ENCODE results near the gene BRCC3. TPM values are rescaled to one million over a fixed set of nuclear protein-coding genes. Genes with fewer than 3 reads are reported as not detected.
A peak's percentile ranks its signal among the peaks of the same experiment; 100 is the strongest.

BRCC3 gene
- total and polyA plus RNA-seq, 10 of the 15 experiments (the other 5 are each of a cell fraction or from before 2014, with no cell fraction given), result 15.5 to 57.5 (median 35.6) TPM

DNA sequence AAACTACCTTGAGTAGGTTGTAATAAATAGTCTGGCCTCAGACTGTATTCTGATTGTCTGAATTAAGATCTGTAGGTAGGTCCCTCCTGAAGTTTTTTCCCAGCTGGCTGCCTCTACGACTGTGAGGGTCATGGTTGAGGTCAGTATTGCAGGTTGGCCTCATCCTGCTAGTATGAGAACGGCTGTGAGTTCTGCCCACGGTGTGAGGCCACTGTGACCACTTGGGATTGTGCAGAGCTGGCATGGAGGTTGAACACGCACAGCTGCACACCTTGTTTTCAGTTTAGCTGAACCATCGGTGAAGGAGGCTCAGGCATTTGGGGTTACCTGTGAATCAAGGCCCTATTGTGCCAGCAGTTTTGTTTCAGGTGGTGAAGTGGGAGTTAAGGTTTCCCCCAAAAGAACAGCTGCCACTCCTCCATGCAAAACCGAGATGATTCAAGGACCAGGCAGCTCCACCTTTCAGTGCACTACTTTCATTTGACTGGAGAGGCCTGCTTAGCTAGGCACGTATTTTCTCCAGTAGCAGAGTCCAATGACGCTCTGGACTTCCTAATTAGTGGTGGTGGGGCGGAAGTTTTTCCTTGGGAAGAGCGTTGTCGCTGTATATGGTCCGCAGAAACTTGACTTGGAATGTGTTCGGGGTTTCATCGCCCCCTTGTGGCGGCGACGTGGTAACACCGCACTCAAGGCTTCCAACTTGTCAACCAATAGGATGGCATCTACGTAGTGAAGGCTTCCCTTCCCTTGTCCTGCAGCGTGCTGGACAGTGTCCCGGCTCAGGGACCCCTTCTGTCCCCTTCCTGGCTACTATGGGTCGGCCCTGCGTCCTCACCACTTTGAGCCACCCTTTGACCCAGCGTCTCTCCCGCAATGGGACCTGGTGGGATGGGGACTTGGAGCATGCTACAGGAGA is 14.2 kb upstream of the BRCC3 start:
- ATAC-seq, result peak; percentile 95
- intact Hi-C loops (cut with micrococcal nuclease; ENCODE audit: unreplicated experiment), result loop anchor here (1.0 to 5.0 kb wide), 4 partner anchors 30 to 140 kb away; partner anchors contain the start of gene FUNDC2
- RAD21 ChIA-PET (ENCODE audit: unreplicated experiment), result interaction anchor here (1.0 to 3.4 kb wide), 8 partner anchors 11 to 139 kb away, joined by 4 to 29 read pairs (median 10); no protein-coding TSS in a partner anchor
- Histone ChIP-seq H2AFZ (ENCODE audit: control insufficient read depth, low read depth, low read length) (peak overlapping the region; percentile 76), H3K27ac (ENCODE audit: control insufficient read depth, insufficient read depth) (no peak overlapping the region; the same call in 1 of the 2 replicates), H3K4me2 (ENCODE audit: control insufficient read depth, insufficient read depth) (peak overlapping the region; percentile 78), H4K20me1 (ENCODE audit: control insufficient read depth, insufficient read depth) (no peaks in the 10 kb centered on the region), H3K36me3 (ENCODE audit: control insufficient read depth in 2 of 2, insufficient read depth in 2 of 2, low read length in 1 of 2) (no peaks in the 10 kb centered on the region; a peak in 2 of 4 replicates), H3K79me2 (ENCODE audit: control insufficient read depth, insufficient read depth, low read length) (no peaks in the 10 kb centered on the region), H3K9me3 (replicated peaks; ENCODE audit: control insufficient read depth, insufficient read depth, low read length) (no peaks in the 10 kb centered on the region), H3K4me1 (ENCODE audit: control insufficient read depth, insufficient read depth, low read length) (no peaks in the 10 kb centered on the region; the same call in 1 of the 2 replicates), H3K27me3 (replicated peaks in 1 of 2; ENCODE audit: control insufficient read depth in 2 of 2, insufficient read depth in 2 of 2, low read length in 1 of 2) (no peaks in the 10 kb centered on the region), H3K9ac (ENCODE audit: control insufficient read depth, insufficient read depth, low read length) (no peak overlapping the region), H3K4me3 (peak overlapping the region; percentile 24; the same call in 1 of the 2 replicates)
- SMC1A ChIA-PET (ENCODE audit: uncharacterized antibody, unreplicated experiment), result interaction anchor here (0.6 to 5.2 kb wide), 12 partner anchors 10 to 139 kb away, joined by 3 to 145 read pairs (median 4); partner anchors contain the start of genes F8 and FUNDC2
- POLR2A ChIA-PET, result interaction anchor here (0.6 kb wide), 1 partner anchor 508 kb away, joined by 4 read pairs; no protein-coding TSS in a partner anchor
- in situ Hi-C loops (cut with MboI), result loop anchor here (5.0 kb wide), 1 partner anchor 75 kb away; no protein-coding TSS in a partner anchor
- CTCF ChIA-PET, result interaction anchor here (0.8 to 6.4 kb wide), 18 partner anchors 8 to 230 kb away, joined by 3 to 181 read pairs (median 4); partner anchors contain the start of gene FUNDC2
- no TSS peak for BruUV-seq (replicated peaks)
- peak; percentile 24 for DNase-seq (ENCODE audit: low read depth, low spot score)
- 21% methylated on average over 22 of the region's 25 CpGs for WGBS (ENCODE audit: insufficient coverage, insufficient replicate concordance, low lambda C conversion rate, missing lambda C conversion rate)
- no peak for FAIRE-seq
- TF ChIP-seq POU2F2 (IDR thresholded peaks at IDR 0.05; ENCODE audit: borderline replicate concordance, low read depth, low read length) (0 out of 3 replicates have a peak, but pooled peaks have one; percentile 15), TBL1XR1 (IDR thresholded peaks at IDR 0.05; ENCODE audit: low read depth, low read length) (no peak), POLR2AphosphoS5 (IDR thresholded peaks at IDR 0.05; ENCODE audit: low read length) (0 out of 2 replicates have a peak, but pooled peaks have one; percentile 47), SKIL (IDR thresholded peaks at IDR 0.05; ENCODE audit: low read depth, poor library complexity, severe bottlenecking) (no peak), KAT2A (conservative IDR thresholded peaks at IDR 0.05; ENCODE audit: control insufficient read depth, low read depth, low read length) (no peak), MTA2 (IDR thresholded peaks at IDR 0.05; ENCODE audit: low read depth) (no peak), RAD21 (IDR thresholded peaks at IDR 0.05; ENCODE audit: insufficient read depth, low read depth, low read length) (peak; percentile 63)
- TF ChIP-seq, protein P1, sequence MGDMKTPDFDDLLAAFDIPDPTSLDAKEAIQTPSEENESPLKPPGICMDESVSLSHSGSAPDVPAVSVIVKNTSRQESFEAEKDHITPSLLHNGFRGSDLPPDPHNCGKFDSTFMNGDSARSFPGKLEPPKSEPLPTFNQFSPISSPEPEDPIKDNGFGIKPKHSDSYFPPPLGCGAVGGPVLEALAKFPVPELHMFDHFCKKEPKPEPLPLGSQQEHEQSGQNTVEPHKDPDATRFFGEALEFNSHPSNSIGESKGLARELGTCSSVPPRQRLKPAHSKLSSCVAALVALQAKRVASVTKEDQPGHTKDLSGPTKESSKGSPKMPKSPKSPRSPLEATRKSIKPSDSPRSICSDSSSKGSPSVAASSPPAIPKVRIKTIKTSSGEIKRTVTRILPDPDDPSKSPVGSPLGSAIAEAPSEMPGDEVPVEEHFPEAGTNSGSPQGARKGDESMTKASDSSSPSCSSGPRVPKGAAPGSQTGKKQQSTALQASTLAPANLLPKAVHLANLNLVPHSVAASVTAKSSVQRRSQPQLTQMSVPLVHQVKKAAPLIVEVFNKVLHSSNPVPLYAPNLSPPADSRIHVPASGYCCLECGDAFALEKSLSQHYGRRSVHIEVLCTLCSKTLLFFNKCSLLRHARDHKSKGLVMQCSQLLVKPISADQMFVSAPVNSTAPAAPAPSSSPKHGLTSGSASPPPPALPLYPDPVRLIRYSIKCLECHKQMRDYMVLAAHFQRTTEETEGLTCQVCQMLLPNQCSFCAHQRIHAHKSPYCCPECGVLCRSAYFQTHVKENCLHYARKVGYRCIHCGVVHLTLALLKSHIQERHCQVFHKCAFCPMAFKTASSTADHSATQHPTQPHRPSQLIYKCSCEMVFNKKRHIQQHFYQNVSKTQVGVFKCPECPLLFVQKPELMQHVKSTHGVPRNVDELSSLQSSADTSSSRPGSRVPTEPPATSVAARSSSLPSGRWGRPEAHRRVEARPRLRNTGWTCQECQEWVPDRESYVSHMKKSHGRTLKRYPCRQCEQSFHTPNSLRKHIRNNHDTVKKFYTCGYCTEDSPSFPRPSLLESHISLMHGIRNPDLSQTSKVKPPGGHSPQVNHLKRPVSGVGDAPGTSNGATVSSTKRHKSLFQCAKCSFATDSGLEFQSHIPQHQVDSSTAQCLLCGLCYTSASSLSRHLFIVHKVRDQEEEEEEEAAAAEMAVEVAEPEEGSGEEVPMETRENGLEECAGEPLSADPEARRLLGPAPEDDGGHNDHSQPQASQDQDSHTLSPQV (IDR thresholded peaks at IDR 0.05), result no peak
- TF ChIP-seq, protein P2, sequence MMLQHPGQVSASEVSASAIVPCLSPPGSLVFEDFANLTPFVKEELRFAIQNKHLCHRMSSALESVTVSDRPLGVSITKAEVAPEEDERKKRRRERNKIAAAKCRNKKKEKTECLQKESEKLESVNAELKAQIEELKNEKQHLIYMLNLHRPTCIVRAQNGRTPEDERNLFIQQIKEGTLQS (IDR thresholded peaks at IDR 0.05; ENCODE audit: borderline replicate concordance, extremely low read depth, low read depth, low read length), result no peak
- TF ChIP-seq, protein P3, sequence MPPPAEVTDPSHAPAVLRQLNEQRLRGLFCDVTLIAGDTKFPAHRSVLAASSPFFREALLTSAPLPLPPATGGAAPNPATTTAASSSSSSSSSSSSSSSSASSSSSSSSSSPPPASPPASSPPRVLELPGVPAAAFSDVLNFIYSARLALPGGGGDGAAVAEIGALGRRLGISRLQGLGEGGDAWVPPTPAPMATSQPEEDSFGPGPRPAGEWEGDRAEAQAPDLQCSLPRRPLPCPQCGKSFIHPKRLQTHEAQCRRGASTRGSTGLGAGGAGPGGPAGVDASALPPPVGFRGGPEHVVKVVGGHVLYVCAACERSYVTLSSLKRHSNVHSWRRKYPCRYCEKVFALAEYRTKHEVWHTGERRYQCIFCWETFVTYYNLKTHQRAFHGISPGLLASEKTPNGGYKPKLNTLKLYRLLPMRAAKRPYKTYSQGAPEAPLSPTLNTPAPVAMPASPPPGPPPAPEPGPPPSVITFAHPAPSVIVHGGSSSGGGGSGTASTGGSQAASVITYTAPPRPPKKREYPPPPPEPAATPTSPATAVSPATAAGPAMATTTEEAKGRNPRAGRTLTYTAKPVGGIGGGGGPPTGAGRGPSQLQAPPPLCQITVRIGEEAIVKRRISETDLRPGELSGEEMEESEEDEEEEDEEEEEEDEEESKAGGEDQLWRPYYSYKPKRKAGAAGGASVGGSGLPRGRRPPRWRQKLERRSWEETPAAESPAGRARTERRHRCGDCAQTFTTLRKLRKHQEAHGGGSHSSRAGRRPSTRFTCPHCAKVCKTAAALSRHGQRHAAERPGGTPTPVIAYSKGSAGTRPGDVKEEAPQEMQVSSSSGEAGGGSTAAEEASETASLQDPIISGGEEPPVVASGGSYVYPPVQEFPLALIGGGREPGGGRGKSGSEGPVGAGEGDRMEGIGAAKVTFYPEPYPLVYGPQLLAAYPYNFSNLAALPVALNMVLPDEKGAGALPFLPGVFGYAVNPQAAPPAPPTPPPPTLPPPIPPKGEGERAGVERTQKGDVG (CRISPR knock-in tag; IDR thresholded peaks at IDR 0.05), result no peak
